Measurements from ENCODE around the gene ARSA.

GRCh38 chr22:50671641-50672040, 43.7 kb upstream of the ARSA start:
- TF ChIP-seq CTCF (conservative IDR thresholded peaks at IDR 0.05; ENCODE audit: low read length) (no peak), EZH2phosphoT487 (IDR thresholded peaks at IDR 0.05; ENCODE audit: borderline replicate concordance, low read depth, low read length) (no peak)
